AG04450 (cell line): ENCODE measurements around the gene RIC1. TPM values are rescaled to one million over a fixed set of nuclear protein-coding genes. Genes with fewer than 3 reads are reported as not detected.

ENCODE experiments used
- CTCF ChIA-PET: fragments of 300-600, 350-600 bp; formaldehyde crosslinking; extraction: SDS; loops from one replicate; lab custom pipeline; 2022; ENCODE audit warnings: antibody characterized with exemption, inconsistent platforms; lab: Charles Lee
- POLR2A ChIA-PET: fragments of 350-600 bp; formaldehyde crosslinking; extraction: SDS; loops from one replicate; lab custom pipeline; 2021; ENCODE audit warnings: antibody characterized with exemption, inconsistent platforms; lab: Yijun Ruan, JAX
- DNase-seq: peaks from one replicate; pipeline ENCODE4 v3.0.0-alpha.2; 2011; ENCODE audit warnings: low read depth, low spot score
- H3K27ac ChIP-seq: one replicate; pipeline ENCODE4 v1.5.1; 2012; ENCODE audit warnings: low read depth, low read length, control low read depth
- H3K27me3 ChIP-seq: one replicate; pipeline ENCODE4 v1.6.0; 2012; ENCODE audit warnings: low read length; ENCODE audit not compliant: control insufficient read depth, insufficient read depth
- H3K4me3 ChIP-seq: 2 replicates; pipeline ENCODE4 v1.5.1; 2011; ENCODE audit warnings: mild to moderate bottlenecking, low read depth, low read length, control low read depth
- H3K9me3 ChIP-seq: 2 replicates; pipeline ENCODE4 v1.5.1; 2012; ENCODE audit warnings: low read length; ENCODE audit not compliant: control insufficient read depth, insufficient read depth
- polyA plus RNA-seq: library from polyadenylated mRNA; depleted of rRNA; stranded (reverse); fragments of >200 nt; gene quantifications from 2 replicates; pipeline ENCODE4 v1.2.3, GENCODE V29; 2011
- TF ChIP-seq, protein P1 (sequence below): IDR thresholded peaks from 2 replicates; pipeline ENCODE4 v1.5.1; 2011; ENCODE audit warnings: low read depth, low read length, control low read depth, inconsistent platforms

Gene RIC1
- polyA plus RNA-seq, 1 experiment, result 65.4 TPM

- Histone ChIP-seq H3K27me3 (no peaks in the 10 kb centered on the region), H3K9me3 (no peaks in the 10 kb centered on the region), H3K27ac (no peak overlapping the region), H3K4me3 (no peak overlapping the region)
- ChIA-PET CTCF (interaction anchor here (1.5 to 7.5 kb wide), 2 partner anchors 152 to 408 kb away, joined by 3 to 109 read pairs; partner anchors contain the start of gene INSL6), POLR2A (no interaction called here)
- no peak for DNase-seq
- TF ChIP-seq, protein P1, sequence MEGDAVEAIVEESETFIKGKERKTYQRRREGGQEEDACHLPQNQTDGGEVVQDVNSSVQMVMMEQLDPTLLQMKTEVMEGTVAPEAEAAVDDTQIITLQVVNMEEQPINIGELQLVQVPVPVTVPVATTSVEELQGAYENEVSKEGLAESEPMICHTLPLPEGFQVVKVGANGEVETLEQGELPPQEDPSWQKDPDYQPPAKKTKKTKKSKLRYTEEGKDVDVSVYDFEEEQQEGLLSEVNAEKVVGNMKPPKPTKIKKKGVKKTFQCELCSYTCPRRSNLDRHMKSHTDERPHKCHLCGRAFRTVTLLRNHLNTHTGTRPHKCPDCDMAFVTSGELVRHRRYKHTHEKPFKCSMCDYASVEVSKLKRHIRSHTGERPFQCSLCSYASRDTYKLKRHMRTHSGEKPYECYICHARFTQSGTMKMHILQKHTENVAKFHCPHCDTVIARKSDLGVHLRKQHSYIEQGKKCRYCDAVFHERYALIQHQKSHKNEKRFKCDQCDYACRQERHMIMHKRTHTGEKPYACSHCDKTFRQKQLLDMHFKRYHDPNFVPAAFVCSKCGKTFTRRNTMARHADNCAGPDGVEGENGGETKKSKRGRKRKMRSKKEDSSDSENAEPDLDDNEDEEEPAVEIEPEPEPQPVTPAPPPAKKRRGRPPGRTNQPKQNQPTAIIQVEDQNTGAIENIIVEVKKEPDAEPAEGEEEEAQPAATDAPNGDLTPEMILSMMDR, result no peak
Measured at GRCh38 chr9:5596173-5596572, 32.7 kb upstream of the RIC1 start.

DNA sequence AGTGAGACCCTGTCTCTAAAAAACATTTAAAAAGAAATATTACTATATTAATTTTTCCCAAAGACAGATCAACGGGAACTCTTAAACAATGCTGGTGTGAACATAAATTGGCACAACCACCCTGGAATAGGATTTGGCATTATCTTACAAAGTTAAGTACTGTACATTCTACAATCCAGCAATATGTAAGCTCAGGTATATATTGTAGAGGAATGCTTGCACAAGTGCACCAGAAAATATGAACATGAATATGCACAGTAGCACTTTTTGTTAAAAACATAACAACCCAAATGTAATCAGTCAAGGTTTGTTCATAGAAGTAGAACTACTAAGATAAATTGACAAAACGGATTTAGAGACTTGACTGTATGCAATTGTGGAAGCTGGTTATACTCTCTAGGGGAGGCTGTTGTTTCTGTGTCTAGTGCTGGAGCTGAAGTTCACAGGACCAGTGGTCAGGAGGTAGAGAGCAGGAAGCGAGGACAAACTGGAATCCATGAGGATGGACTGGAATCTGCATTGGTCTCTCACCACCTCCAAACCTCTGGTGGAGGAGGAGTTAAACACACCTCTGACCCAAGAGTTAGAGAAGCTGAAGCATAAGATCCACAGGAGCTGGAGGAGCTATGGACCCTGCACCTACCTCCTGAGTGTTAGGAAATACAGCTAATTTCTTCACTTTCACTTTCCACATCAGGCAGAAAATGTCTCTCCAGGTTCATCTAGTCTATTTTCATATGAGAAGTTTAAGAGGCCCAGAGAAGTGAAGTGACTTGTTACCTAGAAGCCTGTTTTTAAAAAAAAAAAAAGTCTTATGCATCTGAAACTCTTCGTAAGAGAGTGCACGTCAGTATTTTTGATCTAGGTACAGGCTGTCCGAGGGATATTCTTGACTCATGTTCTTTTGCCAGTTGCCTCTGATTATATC is 20.3 kb upstream of the RIC1 start:
- ChIA-PET POLR2A (no interaction called here), CTCF (interaction anchor here (0.9 to 2.4 kb wide), 2 partner anchors 8 to 19 kb away, joined by 4 to 13 read pairs; no protein-coding TSS in a partner anchor)
- no peak overlapping the region for H3K4me3 ChIP-seq
- TF ChIP-seq, protein P1, result no peak
- H3K27me3 ChIP-seq, result no peaks in the 10 kb centered on the region
- DNase-seq, result no peak
- no peak overlapping the region for H3K27ac ChIP-seq
- no peaks in the 10 kb centered on the region for H3K9me3 ChIP-seq

DNA sequence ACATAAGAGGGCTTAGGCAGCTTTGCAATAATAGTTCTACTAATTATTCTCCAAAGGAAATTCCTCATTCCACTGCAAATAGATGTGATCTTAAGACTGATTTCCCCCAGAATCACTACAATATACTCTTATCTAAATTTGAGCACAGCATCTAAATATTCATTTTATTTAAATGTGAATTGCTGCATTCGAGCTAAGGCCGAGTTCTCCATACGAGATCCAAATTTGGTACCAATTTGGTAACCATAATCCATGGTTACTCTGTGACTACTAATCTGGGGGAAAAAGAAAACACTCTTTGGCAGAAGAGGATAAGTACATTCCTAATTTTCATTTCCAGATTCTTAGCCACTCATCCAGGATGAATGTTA is 19.7 kb upstream of the RIC1 start:
- Histone ChIP-seq H3K9me3 (no peaks in the 10 kb centered on the region), H3K4me3 (no peak overlapping the region), H3K27ac (no peak overlapping the region), H3K27me3 (no peaks in the 10 kb centered on the region)
- ChIA-PET POLR2A (no interaction called here), CTCF (interaction anchor here (0.9 to 3.6 kb wide), 3 partner anchors 9 to 20 kb away, joined by 4 to 26 read pairs (median 13); no protein-coding TSS in a partner anchor)
- TF ChIP-seq, protein P1, result no peak
- DNase-seq, result no peak

DNA sequence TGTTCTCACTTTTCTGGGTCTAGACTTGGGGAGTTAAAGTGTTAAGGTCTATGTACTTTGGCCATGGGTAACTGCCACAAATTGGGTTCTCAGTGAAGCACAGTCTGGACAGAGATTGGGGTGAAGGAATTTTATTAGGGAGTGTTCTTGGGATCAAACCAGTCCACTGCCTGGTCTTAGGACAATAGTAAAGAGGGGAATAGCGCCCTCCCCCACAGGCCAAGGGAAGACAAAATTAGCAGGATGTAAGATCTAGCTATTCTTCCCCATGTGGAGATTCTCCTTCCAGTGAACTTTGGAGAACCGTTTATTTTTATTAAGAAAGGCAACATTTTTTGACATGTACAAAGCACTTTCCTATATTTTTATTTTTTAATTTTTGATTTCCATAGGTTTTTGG is 18.4 kb upstream of the RIC1 start:
- Histone ChIP-seq H3K4me3 (no peak overlapping the region), H3K27ac (no peak overlapping the region), H3K27me3 (no peaks in the 10 kb centered on the region), H3K9me3 (no peaks in the 10 kb centered on the region)
- no peak for DNase-seq
- TF ChIP-seq, protein P1, result no peak
- POLR2A ChIA-PET, result no interaction called here
- CTCF ChIA-PET, result interaction anchor here (1.3 to 3.6 kb wide), 2 partner anchors 9 to 10 kb away, joined by 3 to 26 read pairs; no protein-coding TSS in a partner anchor
